H4 (cell line): ENCODE results near the gene ZPR1. TPM values are rescaled to one million over a fixed set of nuclear protein-coding genes. Genes with fewer than 3 reads are reported as not detected.

Source experiments
- total RNA-seq: library from RNA; depleted of rRNA; stranded (reverse); fragments of >200 nt; shearing (Covaris generic); gene quantifications from 2 replicates; pipeline ENCODE4 v1.2.3, GENCODE V29; 2014; rRNA removed

ZPR1 gene
- total RNA-seq, 1 experiment from 2014 or later: 108 TPM

Other genes with a start within 250 kb of the ZPR1 start
- 24.7 and 26.3 TPM in 2 replicates for gene BUD13, start 15.0 kb downstream of the ZPR1 start, total RNA-seq
- gene APOA5, start 3.9 kb upstream of the ZPR1 start, total RNA-seq: not detected in 2 replicates
- not detected in 2 replicates for gene APOA4, start 35.3 kb upstream of the ZPR1 start, total RNA-seq
- not detected in 2 replicates for gene APOC3, start 41.9 kb upstream of the ZPR1 start, total RNA-seq
- 0.54 TPM in 1 of 2 replicates, not detected in the other for gene APOA1, start 49.6 kb upstream of the ZPR1 start, total RNA-seq